GM12801 (cell line): Measurements from ENCODE around the gene C19orf33.

Experiments
- TF ChIP-seq, protein P1 (sequence below): IDR thresholded peaks from one replicate; pipeline ENCODE4 v1.5.1; 2011; ENCODE audit warnings: control low read depth; ENCODE audit not compliant: insufficient read length; ENCODE audit errors: extremely low read depth

The C19orf33 gene

DNA sequence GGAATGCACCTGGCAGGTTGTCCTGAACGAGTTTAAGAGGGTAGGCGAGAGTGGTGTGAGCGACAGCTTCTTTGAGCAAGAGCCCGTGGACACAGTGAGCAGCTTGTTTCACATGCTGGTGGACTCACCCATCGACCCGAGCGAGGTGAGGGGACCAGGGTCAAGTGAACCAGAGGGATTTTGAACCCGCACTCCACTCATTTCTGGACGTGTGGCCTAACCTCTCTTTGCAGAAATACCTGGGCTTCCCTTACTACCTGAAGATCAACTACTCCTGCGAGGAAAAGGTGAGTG, 33.3 kb downstream of the C19orf33 start:
- TF ChIP-seq, protein P1, sequence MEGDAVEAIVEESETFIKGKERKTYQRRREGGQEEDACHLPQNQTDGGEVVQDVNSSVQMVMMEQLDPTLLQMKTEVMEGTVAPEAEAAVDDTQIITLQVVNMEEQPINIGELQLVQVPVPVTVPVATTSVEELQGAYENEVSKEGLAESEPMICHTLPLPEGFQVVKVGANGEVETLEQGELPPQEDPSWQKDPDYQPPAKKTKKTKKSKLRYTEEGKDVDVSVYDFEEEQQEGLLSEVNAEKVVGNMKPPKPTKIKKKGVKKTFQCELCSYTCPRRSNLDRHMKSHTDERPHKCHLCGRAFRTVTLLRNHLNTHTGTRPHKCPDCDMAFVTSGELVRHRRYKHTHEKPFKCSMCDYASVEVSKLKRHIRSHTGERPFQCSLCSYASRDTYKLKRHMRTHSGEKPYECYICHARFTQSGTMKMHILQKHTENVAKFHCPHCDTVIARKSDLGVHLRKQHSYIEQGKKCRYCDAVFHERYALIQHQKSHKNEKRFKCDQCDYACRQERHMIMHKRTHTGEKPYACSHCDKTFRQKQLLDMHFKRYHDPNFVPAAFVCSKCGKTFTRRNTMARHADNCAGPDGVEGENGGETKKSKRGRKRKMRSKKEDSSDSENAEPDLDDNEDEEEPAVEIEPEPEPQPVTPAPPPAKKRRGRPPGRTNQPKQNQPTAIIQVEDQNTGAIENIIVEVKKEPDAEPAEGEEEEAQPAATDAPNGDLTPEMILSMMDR, result no peak

DNA sequence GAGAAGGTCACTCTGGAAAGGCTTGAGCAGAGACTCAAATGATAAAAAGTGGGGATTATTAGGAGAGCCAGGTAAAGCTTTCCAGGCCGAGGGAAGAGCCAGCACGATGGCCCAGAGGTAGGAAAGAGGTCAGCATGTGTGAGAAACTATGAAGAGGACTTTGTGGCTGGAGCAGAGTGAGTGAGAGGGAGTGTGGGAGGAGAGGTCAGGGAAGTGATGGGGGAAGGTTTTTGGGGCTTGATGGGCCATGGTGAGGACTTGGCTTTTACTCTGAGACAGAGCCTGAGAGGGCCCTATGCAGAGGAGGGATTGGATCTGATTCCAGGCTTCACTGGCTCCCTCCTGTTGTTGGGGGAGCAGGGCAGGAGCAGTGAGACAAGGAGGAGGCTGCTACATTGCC, 36.9 kb downstream of the C19orf33 start:
- TF ChIP-seq, protein P1, result no peak

DNA sequence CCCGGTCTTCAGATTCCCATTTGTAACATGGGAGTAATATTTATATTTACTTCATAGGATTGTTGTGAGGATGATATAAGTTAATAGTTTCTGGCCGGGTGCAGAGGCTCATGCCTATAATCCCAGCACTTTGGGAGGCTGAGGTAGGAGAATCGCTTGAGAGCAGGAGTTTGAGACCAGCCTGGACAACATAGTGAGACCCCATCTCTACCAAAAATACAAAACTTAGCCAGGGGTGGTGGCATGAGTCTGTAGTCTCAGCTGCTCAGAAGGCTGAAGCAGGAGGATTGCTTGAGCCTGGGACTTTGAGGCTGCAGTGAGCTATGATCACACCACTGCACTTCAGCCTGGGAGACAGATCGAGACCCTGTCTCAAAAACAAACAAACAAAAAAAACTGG, 42.8 kb downstream of the C19orf33 start:
- TF ChIP-seq, protein P1, result no peak

DNA sequence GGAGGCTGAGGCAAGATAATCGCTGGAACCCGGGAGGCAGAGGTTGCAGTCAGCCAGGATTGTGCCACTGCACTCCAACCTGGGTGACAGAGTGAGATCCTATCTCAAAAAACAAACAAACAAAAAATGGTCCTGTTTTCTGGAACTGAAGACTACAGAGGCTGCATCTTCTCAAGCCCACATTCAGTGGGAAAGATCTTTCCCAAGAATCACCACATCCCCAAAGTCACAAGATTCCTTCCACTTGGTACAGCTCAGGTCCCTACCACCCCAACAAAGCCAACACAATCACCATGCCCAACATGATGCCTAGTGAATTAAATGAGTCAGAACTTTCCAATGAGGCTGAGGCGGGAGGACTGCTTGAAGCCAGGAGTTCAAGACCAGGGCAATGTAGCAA, 46.8 kb downstream of the C19orf33 start:
- TF ChIP-seq, protein P1, result no peak

DNA sequence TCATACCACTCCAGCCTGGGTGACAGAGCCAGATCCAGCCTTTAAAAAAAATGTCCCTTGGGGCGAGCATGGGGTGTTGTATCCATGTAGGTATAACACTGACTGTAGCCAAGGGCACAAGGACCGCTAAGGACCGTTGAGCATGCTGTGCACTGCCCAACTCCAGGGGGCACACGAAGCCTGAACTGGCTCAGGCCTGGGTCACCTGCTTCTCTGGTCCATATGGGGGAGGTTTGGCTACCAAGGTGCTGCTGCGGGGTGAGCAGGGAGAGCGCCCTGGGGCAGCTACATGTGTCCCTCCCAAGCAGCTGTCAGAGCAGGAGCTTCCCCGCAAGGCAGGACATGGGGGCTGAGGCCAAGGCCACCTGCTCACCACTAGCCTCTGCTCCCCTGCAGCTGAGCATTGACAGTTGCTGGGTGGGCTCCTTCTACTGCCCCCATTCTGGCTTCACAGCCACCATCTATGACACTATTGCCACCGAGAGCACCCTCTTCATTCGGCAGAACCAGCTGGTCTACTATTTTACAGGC, 47.9 kb downstream of the C19orf33 start:
- TF ChIP-seq, protein P1, result no peak

DNA sequence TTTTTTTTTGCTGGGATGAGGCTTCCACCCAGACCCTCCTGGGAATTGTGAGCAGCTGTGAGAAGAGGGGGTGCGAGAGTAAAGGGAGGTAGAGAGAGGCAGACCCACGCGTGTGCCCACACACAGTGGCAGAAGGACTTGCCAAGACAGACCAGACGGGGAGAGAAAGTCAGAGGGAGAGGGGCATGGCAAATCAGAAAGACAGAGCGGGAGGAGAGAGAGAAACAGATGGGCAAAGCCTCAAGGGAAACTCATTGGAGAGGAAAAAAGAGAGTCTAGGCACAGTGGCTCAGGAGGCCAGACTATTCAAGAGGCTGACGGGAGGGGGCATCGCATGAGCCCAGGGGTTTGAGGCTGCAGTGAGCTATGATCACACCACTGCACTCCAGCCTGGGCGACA, 48.6 kb downstream of the C19orf33 start:
- TF ChIP-seq, protein P1, result no peak
